HL-60 (cell line): ENCODE measurements around the gene MAGEF1.

Source experiments
- CTCF ChIP-seq: IDR thresholded peaks from one replicate; pipeline ENCODE4 v1.5.1; 2011; ENCODE audit warnings: low read length, control low read depth, inconsistent platforms; ENCODE audit not compliant: insufficient read depth
- GABPA ChIP-seq: IDR thresholded peaks from 2 replicates; pipeline ENCODE4 v1.6.1; 2012; ENCODE audit warnings: low read depth
- POLR2AphosphoS5 ChIP-seq: IDR thresholded peaks from 2 replicates; pipeline ENCODE4 v1.6.1; 2012; ENCODE audit warnings: low read depth
- REST ChIP-seq: IDR thresholded peaks from 2 replicates; pipeline ENCODE4 v1.6.1; 2012; ENCODE audit warnings: low read depth; ENCODE audit not compliant: insufficient replicate concordance

GRCh38 chr3:184761075-184761841, 49.4 kb upstream of the MAGEF1 start:
- TF ChIP-seq CTCF (no peak), REST (no peak), POLR2AphosphoS5 (no peak), GABPA (no peak)
